Neural progenitor cell (in vitro differentiated cells): ENCODE measurements around the gene LAX1. TPM values are rescaled to one million over a fixed set of nuclear protein-coding genes. Genes with fewer than 3 reads are reported as not detected.

ENCODE experiments used
- DNase-seq: peaks from one replicate; pipeline ENCODE4 v3.0.0-alpha.2; 2016; ENCODE audit warnings: low spot score
- H2AFZ ChIP-seq: fragments of 200-600 bp; sonication (generic); replicated peaks from 2 replicates; pipeline ENCODE4 v1.6.1; 2016; ENCODE audit warnings: antibody characterized with exemption
- H3F3A ChIP-seq: fragments of 200-600 bp; sonication (generic); 2 replicates; pipeline ENCODE4 v1.6.1; 2016; ENCODE audit warnings: antibody characterized with exemption, low read depth
- H3K27ac ChIP-seq: fragments of 200-600 bp; sonication (generic); 2 replicates; pipeline ENCODE4 v1.5.1; 2016; ENCODE audit warnings: mild to moderate bottlenecking
- H3K27me3 ChIP-seq: fragments of 200-600 bp; sonication (generic); 2 replicates; pipeline ENCODE4 v1.6.1; 2016; ENCODE audit warnings: mild to moderate bottlenecking, moderate library complexity
- H3K36me3 ChIP-seq: fragments of 200-600 bp; sonication (generic); 2 replicates; pipeline ENCODE4 v1.5.1; 2016
- H3K4me1 ChIP-seq: fragments of 200-600 bp; sonication (generic); 2 replicates; pipeline ENCODE4 v1.6.1; 2016; ENCODE audit warnings: mixed run types
- H3K4me2 ChIP-seq: fragments of 200-600 bp; sonication (generic); 2 replicates; pipeline ENCODE4 v1.6.1; 2016
- H3K4me3 ChIP-seq: fragments of 200-600 bp; sonication (generic); 2 replicates; pipeline ENCODE4 v1.5.1; 2016
- H3K79me2 ChIP-seq: fragments of 200-600 bp; sonication (generic); 2 replicates; pipeline ENCODE4 v1.6.1; 2016; ENCODE audit warnings: low read depth
- H3K9ac ChIP-seq: fragments of 200-600 bp; sonication (generic); 2 replicates; pipeline ENCODE4 v1.6.1; 2016
- H3K9me3 ChIP-seq: fragments of 200-600 bp; sonication (generic); 2 replicates; pipeline ENCODE4 v1.5.1; 2016; ENCODE audit warnings: low read depth
- H4K20me1 ChIP-seq: fragments of 200-600 bp; sonication (generic); 2 replicates; pipeline ENCODE4 v1.6.1; 2016; ENCODE audit warnings: low read depth
- H3K27ac Mint-ChIP-seq: 3 replicates; pipeline ENCODE4 v1.8.0; 2021; ENCODE audit warnings: mixed read lengths
- H3K27me3 Mint-ChIP-seq: 2 replicates; pipeline ENCODE4 v1.8.0; 2022; ENCODE audit warnings: low read depth, mild to moderate bottlenecking, inconsistent platforms, moderate library complexity, mixed read lengths; ENCODE audit not compliant: insufficient read depth
- H3K36me3 Mint-ChIP-seq: 3 replicates; pipeline ENCODE4 v1.8.0; 2021; ENCODE audit warnings: mixed read lengths
- H3K4me1 Mint-ChIP-seq: 3 replicates; pipeline ENCODE4 v1.8.0; 2021; ENCODE audit warnings: mixed read lengths
- H3K4me3 Mint-ChIP-seq: 3 replicates; pipeline ENCODE4 v1.8.0; 2021; ENCODE audit warnings: mild to moderate bottlenecking, moderate library complexity, mixed read lengths
- H3K9me3 Mint-ChIP-seq: 3 replicates; pipeline ENCODE4 v1.8.0; 2020; ENCODE audit warnings: mixed read lengths
- EZH2 ChIP-seq: fragments of 200-600 bp; sonication (generic); IDR thresholded peaks from 2 replicates; pipeline ENCODE4 v1.6.1; 2017; ENCODE audit warnings: antibody characterized with exemption, mild to moderate bottlenecking, moderate library complexity
- EZH2phosphoT487 ChIP-seq: fragments of 200-600 bp; sonication (generic); IDR thresholded peaks from 2 replicates; pipeline ENCODE4 v1.6.1; 2017; ENCODE audit warnings: antibody characterized with exemption
- total RNA-seq: library from RNA; depleted of rRNA; stranded (reverse); fragments of >200 nt; gene quantifications from 2 replicates; pipeline ENCODE4 v1.2.3, GENCODE V29; 2015; ENCODE audit warnings: low replicate concordance
- TF ChIP-seq, protein P1 (sequence below): fragments of 200-600 bp; sonication (generic); IDR thresholded peaks from 2 replicates; pipeline ENCODE4 v1.5.1; 2017; ENCODE audit warnings: antibody characterized with exemption, mild to moderate bottlenecking

LAX1 gene
- total RNA-seq, 1 donor from 2014 or later = not detected

DNA sequence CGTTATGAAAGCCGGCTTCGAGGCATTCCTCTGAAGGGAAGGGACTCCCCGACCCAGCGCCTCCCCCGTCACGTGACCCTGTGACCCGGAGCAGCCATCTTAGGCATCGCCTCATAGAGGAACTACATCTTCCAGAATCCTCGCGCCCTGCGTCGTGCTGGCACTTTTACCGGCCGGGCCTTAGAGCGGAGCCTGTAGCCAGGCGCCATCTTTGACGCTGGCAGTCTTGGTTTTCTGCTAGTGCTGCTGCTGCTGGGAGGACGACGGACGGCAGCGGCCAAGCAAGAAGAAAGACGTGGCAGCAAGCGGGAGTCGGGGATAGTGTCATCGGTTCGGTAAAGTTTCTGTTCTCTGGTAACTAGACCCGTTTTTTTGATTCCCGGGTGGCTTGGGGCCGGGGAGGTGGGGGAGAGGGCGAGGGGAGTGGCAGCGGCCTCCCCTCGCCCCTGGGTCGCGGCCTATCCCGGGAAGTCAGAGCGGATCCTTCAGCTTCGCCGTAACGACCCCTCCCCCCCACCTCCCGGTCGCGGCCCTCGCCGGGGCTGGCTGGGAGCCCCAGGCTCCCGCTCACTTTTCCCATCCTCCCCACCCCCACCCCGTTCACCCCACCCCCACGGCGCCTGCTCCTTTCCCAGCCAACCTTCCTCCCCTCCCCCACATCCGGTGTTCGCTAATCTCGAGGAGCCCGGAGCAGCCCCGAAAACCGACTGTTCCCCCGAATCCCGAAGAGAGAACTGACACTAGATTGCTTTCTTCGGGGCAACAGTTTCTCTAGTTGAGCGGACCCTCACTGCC is 30.7 kb downstream of the LAX1 start, which contains the start of the genes ZBED6 and ZC3H11A:
Gene ZBED6 (plus strand): TSS at position 183 of the 795 bp plus-strand sequence. CDS start 1,900 bp downstream, outside the sequence.
Gene ZC3H11A (plus strand): TSS at position 183 of the 795 bp plus-strand sequence. CDS start 21,448 bp downstream, outside the sequence.
- Histone ChIP-seq H2AFZ (peak within 1 kb of the TSS; percentile 66), H3F3A (peaks cover 14% of the 10 kb centered on the region), H3K9me3 (no peaks in the 10 kb centered on the region), H3K79me2 (peaks cover 47% of the 10 kb centered on the region), H3K4me1 (peaks cover 11% of the 10 kb centered on the region), H3K36me3 (peaks cover 24% of the 10 kb centered on the region), H3K4me2 (peak within 1 kb of the TSS; percentile 90), H3K27me3 (no peaks in the 10 kb centered on the region), H3K9ac (peak within 1 kb of the TSS; percentile 89), H4K20me1 (peaks cover 17% of the 10 kb centered on the region), H3K4me3 (peak within 1 kb of the TSS; percentile 78), H3K27ac (peak within 1 kb of the TSS; percentile 99)
- Mint-ChIP-seq H3K27me3 (peaks cover 3% of the 10 kb centered on the region), H3K36me3 (peaks cover 38% of the 10 kb centered on the region), H3K9me3 (peaks cover 37% of the 10 kb centered on the region), H3K4me1 (peaks cover 19% of the 10 kb centered on the region), H3K4me3 (peak within 1 kb of the TSS; percentile 97), H3K27ac (peak within 1 kb of the TSS; percentile 99)
- no peak for TF ChIP-seq EZH2phosphoT487
- TF ChIP-seq, protein P1, sequence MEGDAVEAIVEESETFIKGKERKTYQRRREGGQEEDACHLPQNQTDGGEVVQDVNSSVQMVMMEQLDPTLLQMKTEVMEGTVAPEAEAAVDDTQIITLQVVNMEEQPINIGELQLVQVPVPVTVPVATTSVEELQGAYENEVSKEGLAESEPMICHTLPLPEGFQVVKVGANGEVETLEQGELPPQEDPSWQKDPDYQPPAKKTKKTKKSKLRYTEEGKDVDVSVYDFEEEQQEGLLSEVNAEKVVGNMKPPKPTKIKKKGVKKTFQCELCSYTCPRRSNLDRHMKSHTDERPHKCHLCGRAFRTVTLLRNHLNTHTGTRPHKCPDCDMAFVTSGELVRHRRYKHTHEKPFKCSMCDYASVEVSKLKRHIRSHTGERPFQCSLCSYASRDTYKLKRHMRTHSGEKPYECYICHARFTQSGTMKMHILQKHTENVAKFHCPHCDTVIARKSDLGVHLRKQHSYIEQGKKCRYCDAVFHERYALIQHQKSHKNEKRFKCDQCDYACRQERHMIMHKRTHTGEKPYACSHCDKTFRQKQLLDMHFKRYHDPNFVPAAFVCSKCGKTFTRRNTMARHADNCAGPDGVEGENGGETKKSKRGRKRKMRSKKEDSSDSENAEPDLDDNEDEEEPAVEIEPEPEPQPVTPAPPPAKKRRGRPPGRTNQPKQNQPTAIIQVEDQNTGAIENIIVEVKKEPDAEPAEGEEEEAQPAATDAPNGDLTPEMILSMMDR = no peak
- peak; percentile 99 for DNase-seq

DNA sequence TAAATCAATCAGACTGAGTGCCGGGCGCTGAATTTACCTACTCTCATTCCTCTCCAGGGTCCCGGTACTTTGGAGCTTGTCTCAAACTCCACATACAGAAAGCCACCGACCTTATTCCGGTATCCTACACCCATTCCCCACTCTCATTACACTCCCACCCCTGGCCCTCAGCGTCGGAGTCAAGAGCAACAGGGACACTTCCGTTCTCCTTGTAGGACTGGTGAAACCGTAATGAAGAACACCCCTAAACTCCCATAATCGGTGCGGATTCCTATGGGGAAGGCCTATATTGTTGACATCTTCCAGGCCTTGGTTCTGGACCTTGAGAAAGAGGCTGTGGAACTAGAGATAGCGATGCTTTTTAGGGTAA is 31.2 kb downstream of the LAX1 start:
- Histone ChIP-seq H3K4me2 (peak overlapping the region; percentile 90), H3K79me2 (peaks cover 53% of the 10 kb centered on the region), H3K36me3 (peaks cover 30% of the 10 kb centered on the region), H3K4me3 (peak overlapping the region; percentile 78), H3K27ac (peak overlapping the region; percentile 99), H3K9me3 (no peaks in the 10 kb centered on the region), H3K4me1 (peaks cover 11% of the 10 kb centered on the region), H2AFZ (peak overlapping the region; percentile 66), H3F3A (peaks cover 14% of the 10 kb centered on the region), H3K9ac (peak overlapping the region; percentile 89), H4K20me1 (peaks cover 17% of the 10 kb centered on the region), H3K27me3 (no peaks in the 10 kb centered on the region)
- H3K27me3 Mint-ChIP-seq = peaks cover 3% of the 10 kb centered on the region
- TF ChIP-seq EZH2 (no peak), EZH2phosphoT487 (no peak)
- TF ChIP-seq, protein P1 = no peak
- peaks cover 19% of the 10 kb centered on the region for H3K4me1 Mint-ChIP-seq
- peaks cover 40% of the 10 kb centered on the region for H3K36me3 Mint-ChIP-seq
- no peak for DNase-seq
- H3K9me3 Mint-ChIP-seq = peaks cover 39% of the 10 kb centered on the region
- H3K4me3 Mint-ChIP-seq = peak overlapping the region; percentile 97
- H3K27ac Mint-ChIP-seq = peak overlapping the region; percentile 99

DNA sequence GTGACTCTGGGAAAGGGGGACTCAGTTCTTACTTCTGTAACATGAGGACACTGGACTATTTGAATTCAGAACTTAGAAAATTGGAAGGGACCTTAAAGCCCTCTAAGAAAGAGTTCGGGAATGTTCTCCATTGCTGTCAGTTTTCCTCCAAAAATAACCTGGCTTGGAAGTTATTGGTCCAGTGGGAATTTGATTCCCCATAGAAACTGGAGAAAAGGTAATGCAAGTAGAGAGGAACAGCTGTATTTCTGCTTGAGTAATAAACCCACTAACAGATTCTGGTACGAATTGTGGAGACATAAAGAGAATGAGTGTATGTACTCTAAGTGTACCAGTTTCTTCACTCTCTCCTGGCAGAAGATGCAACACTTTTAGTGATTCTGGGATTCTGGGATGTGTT is 32.2 kb downstream of the LAX1 start:
- no peaks in the 10 kb centered on the region for H3K27me3 ChIP-seq
- H4K20me1 ChIP-seq = peaks cover 22% of the 10 kb centered on the region
- peaks cover 19% of the 10 kb centered on the region for H3K4me1 Mint-ChIP-seq
- H3K9ac ChIP-seq = no peak overlapping the region
- H3K9me3 Mint-ChIP-seq = peaks cover 42% of the 10 kb centered on the region
- peaks cover 46% of the 10 kb centered on the region for H3K36me3 Mint-ChIP-seq
- no peak overlapping the region for H2AFZ ChIP-seq
- peaks cover 14% of the 10 kb centered on the region for H3F3A ChIP-seq
- no peak for DNase-seq
- H3K9me3 ChIP-seq = no peaks in the 10 kb centered on the region
- TF ChIP-seq EZH2phosphoT487 = no peak
- no peak for TF ChIP-seq EZH2
- H3K27me3 Mint-ChIP-seq = peaks cover 2% of the 10 kb centered on the region
- H3K4me3 Mint-ChIP-seq = peak overlapping the region; percentile 97
- H3K4me1 ChIP-seq = peaks cover 11% of the 10 kb centered on the region
- H3K36me3 ChIP-seq = peaks cover 30% of the 10 kb centered on the region
- H3K79me2 ChIP-seq = peaks cover 63% of the 10 kb centered on the region
- peak overlapping the region; percentile 90 for H3K4me2 ChIP-seq
- peak overlapping the region; percentile 78 for H3K4me3 ChIP-seq
- H3K27ac ChIP-seq = no peak overlapping the region
- H3K27ac Mint-ChIP-seq = no peak overlapping the region
